Activated T-helper 1 cell treated with Interleukin-2 at 50 U/mL for 16 hours (primary cell): ENCODE data around the gene KLHL29.

Source experiments
- DNase-seq: peaks from one replicate; pipeline ENCODE4 v3.0.0-alpha.2; 2020; ENCODE audit warnings: low read depth

KLHL29 gene

GRCh38 chr2:23696752-23697045, 311.7 kb downstream of the KLHL29 start:
- DNase-seq = no peak

- no peak for DNase-seq
Observed at GRCh38 chr2:23697256-23698075, 312.5 kb downstream of the KLHL29 start.

GRCh38 chr2:23698116-23698693, 313.2 kb downstream of the KLHL29 start:
- no peak for DNase-seq

GRCh38 chr2:23698721-23699579, 314.0 kb downstream of the KLHL29 start:
- DNase-seq = no peak

GRCh38 chr2:23699580-23699925, 314.6 kb downstream of the KLHL29 start:
- DNase-seq = no peak

- no peak for DNase-seq
Observed at GRCh38 chr2:23700627-23701026, 315.6 kb downstream of the KLHL29 start.

GRCh38 chr2:23703037-23703582, 318.1 kb downstream of the KLHL29 start:
- DNase-seq = no peak

GRCh38 chr2:23703583-23704385, 318.8 kb downstream of the KLHL29 start:
- DNase-seq = no peak

- DNase-seq = no peak
Observed at GRCh38 chr2:23705771-23706612, 321.0 kb downstream of the KLHL29 start.

- DNase-seq = no peak
Observed at GRCh38 chr2:23706613-23707078, 321.7 kb downstream of the KLHL29 start.

GRCh38 chr2:23707096-23707495, 322.1 kb downstream of the KLHL29 start:
- DNase-seq = no peak

- DNase-seq = no peak
Observed at GRCh38 chr2:23708771-23709170, 323.8 kb downstream of the KLHL29 start.

- DNase-seq = no peak
Observed at GRCh38 chr2:23709311-23709710, 324.3 kb downstream of the KLHL29 start.

- no peak for DNase-seq
Observed at GRCh38 chr2:23711979-23712755, 327.2 kb downstream of the KLHL29 start.

- no peak for DNase-seq
Observed at GRCh38 chr2:23712756-23713151, 327.8 kb downstream of the KLHL29 start.

GRCh38 chr2:23713351-23713750, 328.4 kb downstream of the KLHL29 start:
- no peak for DNase-seq

- no peak for DNase-seq
Observed at GRCh38 chr2:23718931-23719700, 334.1 kb downstream of the KLHL29 start.

GRCh38 chr2:23719716-23720115, 334.7 kb downstream of the KLHL29 start:
- no peak for DNase-seq

GRCh38 chr2:23720705-23721453, 335.9 kb downstream of the KLHL29 start:
- no peak for DNase-seq
